Loucy (cell line): ENCODE data around the gene RPTOR.

Source experiments
- H2AFZ ChIP-seq: fragments of 200-600 bp; sonication (generic); 2 replicates; pipeline ENCODE4 v1.6.0; 2016; ENCODE audit warnings: antibody characterized with exemption, mild to moderate bottlenecking, low read length, moderate library complexity
- H3F3A ChIP-seq: fragments of 200-600 bp; 2 replicates; pipeline ENCODE4 v1.6.0; 2016; ENCODE audit warnings: antibody characterized with exemption, low read depth, mild to moderate bottlenecking
- H3K27me3 ChIP-seq: fragments of 200-600 bp; sonication (generic); 2 replicates; pipeline ENCODE4 v1.6.1; 2014; ENCODE audit warnings: low read length, mild to moderate bottlenecking; ENCODE audit not compliant: insufficient read depth, poor library complexity, severe bottlenecking
- H3K36me3 ChIP-seq: fragments of 200-600 bp; sonication (generic); 2 replicates; pipeline ENCODE4 v1.6.1; 2016; ENCODE audit warnings: low read length; ENCODE audit not compliant: insufficient read depth
- H3K4me1 ChIP-seq: fragments of 200-600 bp; sonication (generic); 2 replicates; pipeline ENCODE4 v1.5.1; 2014; ENCODE audit warnings: low read length, mild to moderate bottlenecking; ENCODE audit not compliant: insufficient read depth, poor library complexity, severe bottlenecking
- H3K4me2 ChIP-seq: fragments of 200-600 bp; sonication (generic); 2 replicates; pipeline ENCODE4 v1.6.0; 2014; ENCODE audit warnings: antibody characterized with exemption, low read length, low read depth, mild to moderate bottlenecking; ENCODE audit not compliant: poor library complexity, severe bottlenecking
- H3K4me3 ChIP-seq: fragments of 200-600 bp; sonication (generic); 2 replicates; pipeline ENCODE4 v1.5.1; 2014; ENCODE audit warnings: low read length, mild to moderate bottlenecking, mixed read lengths; ENCODE audit not compliant: poor library complexity, severe bottlenecking
- H3K79me2 ChIP-seq: fragments of 200-600 bp; sonication (generic); 2 replicates; pipeline ENCODE4 v1.6.1; 2014; ENCODE audit warnings: low read length; ENCODE audit not compliant: insufficient read depth
- H3K9ac ChIP-seq: fragments of 200-600 bp; sonication (generic); 2 replicates; pipeline ENCODE4 v1.6.0; 2014; ENCODE audit warnings: mild to moderate bottlenecking, low read depth, low read length, moderate library complexity; ENCODE audit not compliant: poor library complexity, severe bottlenecking
- H3K9me2 ChIP-seq: fragments of 200-600 bp; sonication (generic); replicated peaks from 2 replicates; pipeline ENCODE4 v1.6.1; 2016; ENCODE audit warnings: low read depth, low read length, mixed read lengths
- H3K9me3 ChIP-seq: fragments of 200-600 bp; sonication (generic); 2 replicates; pipeline ENCODE4 v1.6.1; 2014; ENCODE audit warnings: mild to moderate bottlenecking, antibody characterized with exemption, low read length, low read depth; ENCODE audit not compliant: insufficient read depth
- H4K20me1 ChIP-seq: fragments of 200-600 bp; sonication (generic); 2 replicates; pipeline ENCODE4 v1.6.0; 2014; ENCODE audit warnings: antibody characterized with exemption, low read length, mild to moderate bottlenecking; ENCODE audit not compliant: insufficient read depth, poor library complexity, severe bottlenecking
- CTCF ChIP-seq: fragments of 200-600 bp; sonication (generic); conservative IDR thresholded peaks from 2 replicates; pipeline ENCODE4 v1.5.1; 2014; ENCODE audit warnings: mild to moderate bottlenecking, antibody characterized with exemption, low read length
- EZH2phosphoT487 ChIP-seq: fragments of 200-600 bp; IDR thresholded peaks from 2 replicates; pipeline ENCODE4 v1.6.1; 2018; ENCODE audit warnings: antibody characterized with exemption, mild to moderate bottlenecking, moderate library complexity, borderline replicate concordance

RPTOR gene

DNA sequence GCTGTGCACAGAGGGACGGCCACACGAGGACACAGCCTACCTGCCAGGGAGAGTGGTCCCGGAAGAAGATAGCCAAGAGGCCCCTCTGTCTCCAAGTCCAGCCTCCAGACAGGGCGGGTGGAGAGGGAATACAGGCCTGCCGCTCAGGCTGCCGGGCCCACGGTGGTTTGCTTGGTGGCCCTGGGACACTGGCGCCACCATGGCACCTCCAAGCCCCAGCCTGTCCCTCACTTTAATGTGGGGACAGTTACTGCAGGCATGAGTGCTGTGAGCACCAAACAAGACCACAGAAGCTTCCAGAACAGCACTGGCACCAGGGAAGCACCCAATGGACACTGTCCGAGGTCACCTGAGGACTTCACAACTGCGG lies 425.0 kb downstream of the RPTOR start:
- Histone ChIP-seq H3K4me2 (no peak overlapping the region), H3K4me3 (no peak overlapping the region), H3K9me2 (no peaks in the 10 kb centered on the region), H2AFZ (no peak overlapping the region), H3K9ac (no peak overlapping the region), H3K27me3 (no peaks in the 10 kb centered on the region), H4K20me1 (no peaks in the 10 kb centered on the region), H3K9me3 (no peaks in the 10 kb centered on the region), H3K4me1 (peaks cover 7% of the 10 kb centered on the region), H3K79me2 (no peaks in the 10 kb centered on the region), H3F3A (no peaks in the 10 kb centered on the region), H3K36me3 (no peaks in the 10 kb centered on the region)
- TF ChIP-seq EZH2phosphoT487 (no peak), CTCF (no peak)

- H3K9ac ChIP-seq: no peak overlapping the region
- TF ChIP-seq CTCF (peak; percentile 46), EZH2phosphoT487 (no peak)
- no peak overlapping the region for H3K4me3 ChIP-seq
- H3K4me2 ChIP-seq: no peak overlapping the region
- no peaks in the 10 kb centered on the region for H4K20me1 ChIP-seq
- H3K9me3 ChIP-seq: no peaks in the 10 kb centered on the region
- H3F3A ChIP-seq: no peaks in the 10 kb centered on the region
- H3K79me2 ChIP-seq: no peaks in the 10 kb centered on the region
- H3K9me2 ChIP-seq: no peaks in the 10 kb centered on the region
- peaks cover 7% of the 10 kb centered on the region for H3K4me1 ChIP-seq
- H3K36me3 ChIP-seq: no peaks in the 10 kb centered on the region
- no peaks in the 10 kb centered on the region for H3K27me3 ChIP-seq
- H2AFZ ChIP-seq: no peak overlapping the region
Observed at GRCh38 chr17:80970044-80970761, 425.6 kb downstream of the RPTOR start.

DNA sequence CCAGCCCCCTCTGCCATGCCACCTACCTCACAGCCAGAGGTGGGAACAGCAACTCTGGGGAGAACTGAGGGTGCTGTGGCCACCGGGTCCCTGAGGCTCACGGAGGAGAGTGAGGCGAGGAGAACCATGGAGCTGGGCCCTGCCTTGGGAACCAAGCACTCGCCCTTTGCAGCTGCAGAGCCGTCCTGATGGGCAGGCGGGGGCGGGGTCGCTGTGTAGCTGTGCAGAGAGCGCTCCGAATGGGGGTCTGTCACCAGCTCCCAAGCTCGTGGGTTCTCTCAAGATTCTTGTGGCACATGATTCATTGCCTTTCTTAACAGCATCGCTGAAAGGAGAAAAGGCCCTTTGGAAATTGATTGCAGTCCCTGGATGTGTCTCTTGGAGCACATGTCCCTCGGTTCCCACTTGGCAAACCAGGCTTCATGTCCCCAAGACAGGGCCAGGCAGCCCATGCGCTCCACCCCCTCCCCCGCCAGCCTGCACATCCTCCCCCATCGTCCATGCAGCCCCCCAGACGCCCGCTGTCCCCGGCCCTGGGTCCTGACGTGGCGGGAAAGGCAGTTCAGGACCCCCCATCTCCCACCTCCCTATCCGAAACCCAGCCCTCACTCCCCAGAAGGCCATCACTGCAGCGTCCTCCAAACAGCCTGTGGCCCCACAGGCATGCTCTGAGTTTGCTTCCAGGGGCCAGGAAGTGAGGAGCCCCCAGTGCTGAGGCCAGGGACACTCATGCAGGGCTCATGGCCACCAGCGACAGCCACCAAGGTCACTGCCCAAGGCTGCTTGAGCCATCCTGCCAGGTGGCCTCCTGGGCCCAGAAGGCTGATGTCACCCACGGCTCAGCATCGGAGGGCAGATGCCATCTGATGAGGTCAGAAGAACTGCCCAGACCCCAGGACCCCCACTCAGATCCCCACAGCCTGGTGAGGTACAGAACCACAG lies 426.4 kb downstream of the RPTOR start:
- Histone ChIP-seq H2AFZ (no peak overlapping the region), H4K20me1 (no peaks in the 10 kb centered on the region), H3K4me3 (no peak overlapping the region), H3K79me2 (no peaks in the 10 kb centered on the region), H3K9ac (no peak overlapping the region), H3K4me2 (no peak overlapping the region), H3F3A (no peaks in the 10 kb centered on the region), H3K27me3 (no peaks in the 10 kb centered on the region), H3K9me3 (no peaks in the 10 kb centered on the region), H3K4me1 (peaks cover 7% of the 10 kb centered on the region), H3K36me3 (no peaks in the 10 kb centered on the region), H3K9me2 (no peaks in the 10 kb centered on the region)
- no peak for TF ChIP-seq EZH2phosphoT487
- TF ChIP-seq CTCF: no peak; the same call in 1 of the 2 replicates
